Activated naive CD4-positive, alpha-beta T cell treated with Interleukin-2 at 50 U/mL for 16 hours (primary cell): Measurements from ENCODE around the gene TMEM213.
"Not testable (repeated sequence)": the region's sequence is repeated elsewhere in the genome, so short reads cannot be mapped to it uniquely, and the experiment has no call there.

Experiments used
- DNase-seq: peaks from one replicate; pipeline ENCODE4 v3.0.0-alpha.2; 2020

Gene TMEM213

GRCh38 chr7:138798836-138799235, 1.0 kb downstream of the TMEM213 start:
- DNase-seq: no peak

- DNase-seq: no peak
These were observed 1.7 kb downstream of the TMEM213 start for GRCh38 chr7:138799336-138800000.

DNA sequence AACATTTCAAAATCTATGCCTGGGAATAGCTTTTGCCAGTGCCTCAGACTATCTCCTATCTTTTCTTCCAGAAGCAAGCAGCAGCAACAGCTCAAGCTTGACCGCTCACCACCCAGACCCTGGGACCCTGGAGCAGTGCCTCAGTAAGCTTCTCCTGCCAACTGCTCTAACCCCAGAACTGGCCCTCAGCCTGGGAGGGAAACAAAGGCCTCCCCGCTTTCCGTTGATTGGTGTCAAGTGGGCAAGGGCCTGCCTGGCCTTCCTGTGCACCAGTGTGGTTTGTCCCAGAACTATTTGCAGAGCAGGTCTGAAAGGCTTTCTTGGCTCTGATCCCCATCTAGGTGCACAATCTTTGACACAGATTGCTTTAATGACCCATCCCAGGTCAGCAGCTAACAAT, 3.5 kb downstream of the TMEM213 start:
- no peak for DNase-seq

DNA sequence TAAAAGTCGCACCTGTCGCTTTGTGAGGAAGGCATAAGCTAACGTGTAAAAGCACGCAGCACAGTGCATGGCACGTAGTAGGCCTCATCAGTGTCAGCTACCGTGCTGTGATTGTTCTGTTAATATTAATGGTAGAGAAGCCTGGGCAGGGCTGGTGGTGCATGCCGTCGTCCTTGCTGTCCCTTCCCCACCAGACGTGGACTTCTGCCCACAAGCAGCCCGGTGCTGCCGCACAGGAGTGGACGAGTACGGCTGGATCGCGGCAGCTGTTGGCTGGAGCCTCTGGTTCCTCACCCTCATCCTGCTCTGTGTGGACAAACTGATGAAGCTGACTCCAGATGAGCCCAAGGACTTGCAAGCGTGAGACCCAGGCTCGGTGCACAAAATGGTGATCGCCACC, 4.9 kb downstream of the TMEM213 start:
- DNase-seq: no peak

GRCh38 chr7:138804618-138805017, 6.8 kb downstream of the TMEM213 start:
- no peak for DNase-seq

DNA sequence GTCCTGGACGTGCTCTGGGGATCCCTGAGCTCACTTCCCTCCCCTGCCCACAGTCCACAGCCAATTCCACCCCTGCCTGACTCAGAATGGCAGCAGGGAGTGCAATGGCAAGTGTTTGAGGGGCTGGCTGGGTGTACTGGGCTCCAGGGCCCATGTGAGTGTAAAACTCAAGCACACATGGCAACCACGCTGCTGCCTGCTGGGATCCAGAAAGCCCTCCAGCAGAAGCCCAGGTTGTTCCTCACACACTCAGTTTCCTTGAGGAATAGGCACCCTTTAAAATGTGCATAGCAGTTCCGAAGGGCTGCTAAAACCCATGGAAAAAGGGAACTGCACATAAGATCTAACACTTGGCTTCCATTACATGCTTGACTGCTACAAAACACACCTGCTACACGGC, 11.6 kb downstream of the TMEM213 start:
- DNase-seq: no peak

GRCh38 chr7:138811327-138811726, 13.5 kb downstream of the TMEM213 start:
- not testable (repeated sequence) for DNase-seq

DNA sequence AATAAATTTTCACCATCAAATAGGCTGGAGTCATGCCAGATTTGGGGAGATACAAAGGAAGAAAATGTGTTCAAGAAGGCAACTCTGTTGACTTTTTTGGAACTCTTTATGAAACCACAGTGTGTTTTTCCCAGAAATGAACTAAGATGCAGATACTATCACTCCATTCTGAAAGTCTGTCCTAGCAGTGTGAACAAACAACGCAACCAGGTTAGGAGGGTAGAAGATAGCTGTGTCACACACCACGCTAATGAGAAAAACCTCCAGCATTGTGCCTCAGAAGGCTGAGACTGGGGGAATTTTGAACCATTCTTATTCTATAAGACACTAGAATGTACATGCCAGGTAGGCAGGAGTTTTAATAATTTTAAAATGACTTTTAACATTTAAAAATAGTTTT, 16.2 kb downstream of the TMEM213 start:
- no peak for DNase-seq

GRCh38 chr7:138814816-138815332, 17.1 kb downstream of the TMEM213 start:
- no peak for DNase-seq

- DNase-seq: no peak
These were observed 18.9 kb downstream of the TMEM213 start for GRCh38 chr7:138816650-138817049.

DNA sequence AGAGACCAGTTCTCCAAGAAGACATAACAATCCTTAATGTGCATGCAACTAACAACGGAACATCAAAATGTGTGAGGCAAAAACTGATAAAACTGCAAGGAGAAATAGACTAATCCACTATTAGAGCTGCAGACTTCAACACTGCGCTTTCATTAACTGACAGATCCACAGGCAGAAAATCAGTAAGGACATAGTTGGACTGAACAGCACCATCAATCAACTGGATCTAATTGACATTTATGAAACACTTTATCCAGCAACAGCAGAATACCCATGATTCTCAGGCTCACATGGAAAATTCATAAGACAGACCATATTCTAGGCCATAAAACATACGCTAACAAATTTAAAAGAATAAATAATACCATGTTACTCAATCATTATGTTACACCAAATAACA, 21.8 kb downstream of the TMEM213 start:
- no peak for DNase-seq

- no peak for DNase-seq
These were observed 24.1 kb downstream of the TMEM213 start for GRCh38 chr7:138821912-138822311.

- DNase-seq: no peak
These were observed 25.2 kb downstream of the TMEM213 start for GRCh38 chr7:138822867-138823535.

GRCh38 chr7:138825049-138825721, 27.4 kb downstream of the TMEM213 start:
- DNase-seq: no peak

DNA sequence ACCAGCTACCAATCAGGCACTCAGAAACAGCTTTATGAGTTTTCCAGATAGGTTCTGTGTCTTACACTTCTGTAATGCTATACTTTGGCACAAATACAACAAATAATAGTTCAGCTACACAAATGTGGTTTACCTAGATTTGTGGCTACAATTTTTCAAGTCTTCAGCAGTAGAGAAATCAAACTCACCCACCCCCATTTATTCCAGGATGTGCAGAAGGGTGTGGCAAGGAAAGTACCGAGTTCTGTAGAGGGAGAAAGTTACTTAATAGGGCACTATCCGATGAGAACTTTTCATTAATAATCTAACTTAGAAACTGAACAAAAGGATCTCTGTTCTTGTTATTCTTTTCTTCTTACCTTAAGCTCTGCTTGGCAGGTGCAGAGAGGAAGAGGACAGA, 30.5 kb downstream of the TMEM213 start:
- no peak for DNase-seq

DNA sequence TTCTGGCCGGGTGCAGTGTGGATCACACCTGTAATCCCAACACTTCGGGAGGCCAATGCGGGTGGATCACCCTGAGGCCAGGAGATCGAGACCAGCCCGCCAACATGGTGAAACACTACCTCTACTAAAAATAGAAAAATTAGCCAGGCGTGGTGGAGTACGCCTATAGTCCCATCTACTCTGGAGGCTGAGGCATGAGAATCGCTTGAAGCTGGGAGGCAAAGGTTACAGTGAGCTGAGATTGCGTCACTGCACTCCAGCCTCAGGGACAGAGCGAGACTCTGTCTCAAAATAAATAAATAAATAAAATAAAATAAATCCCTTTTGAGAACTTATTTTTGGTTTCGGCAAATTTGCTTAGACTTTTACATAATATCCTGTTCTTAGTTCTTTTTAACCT, 31.5 kb downstream of the TMEM213 start:
- no peak for DNase-seq

GRCh38 chr7:138832966-138833365, 35.2 kb downstream of the TMEM213 start:
- DNase-seq: no peak

DNA sequence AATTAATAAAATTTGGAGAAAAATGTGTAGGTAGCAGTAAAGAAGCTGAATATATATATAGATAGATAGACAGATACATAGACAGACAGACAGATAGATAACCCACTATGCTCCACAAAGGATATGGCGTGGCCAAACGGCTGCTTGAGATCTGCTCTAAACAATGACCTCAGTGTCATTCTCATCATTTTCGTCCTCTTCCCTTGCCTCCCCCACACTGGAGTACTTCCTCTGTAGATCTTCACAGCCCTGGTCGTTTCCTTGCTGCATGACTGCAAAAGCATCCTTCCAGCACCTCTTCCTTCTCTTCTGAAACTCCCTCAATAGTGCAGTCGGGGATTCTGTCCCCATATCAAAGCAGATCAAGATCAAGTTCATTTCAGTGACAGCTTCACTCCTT, 35.8 kb downstream of the TMEM213 start:
- no peak for DNase-seq

DNA sequence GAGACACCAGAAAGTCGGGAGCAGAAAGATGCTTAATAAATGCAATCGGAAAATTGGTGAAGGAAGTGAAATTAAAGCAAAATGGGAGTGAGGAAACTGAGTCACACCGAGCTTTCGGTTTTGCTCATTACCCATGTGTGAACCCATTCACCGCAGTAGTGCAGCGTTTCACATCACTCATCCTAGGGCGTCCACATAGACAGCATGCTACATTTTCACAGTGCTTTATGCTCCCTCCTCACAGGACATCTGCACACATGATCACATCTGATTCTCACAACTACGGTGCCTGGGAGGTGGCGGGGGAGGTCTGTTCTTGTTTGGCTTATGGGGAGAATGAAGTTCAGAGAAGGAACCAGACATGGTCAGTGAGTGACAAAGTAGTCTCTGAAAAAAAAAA, 36.8 kb downstream of the TMEM213 start:
- peak; percentile 21 for DNase-seq

- no peak for DNase-seq
These were observed 37.3 kb downstream of the TMEM213 start for GRCh38 chr7:138835087-138835486.

- no peak for DNase-seq
These were observed 39.8 kb downstream of the TMEM213 start for GRCh38 chr7:138837627-138838026.

DNA sequence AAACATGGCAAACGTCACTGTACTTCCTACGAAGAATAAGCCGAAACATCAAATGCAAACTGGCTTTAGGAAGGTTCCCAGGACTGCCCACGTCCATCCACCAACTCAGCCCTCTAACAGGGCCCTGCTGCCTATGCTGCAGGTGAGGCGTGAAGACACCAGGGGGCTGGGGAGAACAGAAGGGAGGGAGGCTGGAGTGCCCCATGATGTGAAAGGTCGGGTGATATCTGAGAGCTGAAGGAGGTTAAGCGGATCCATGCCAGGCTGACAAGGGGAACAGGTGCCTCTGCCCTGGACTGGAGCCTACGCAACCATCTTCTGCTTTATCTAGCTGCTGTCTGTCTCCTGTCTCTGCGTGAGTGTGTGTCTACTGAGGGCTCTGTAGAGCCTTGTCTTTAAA, 40.4 kb downstream of the TMEM213 start:
- no peak for DNase-seq

DNA sequence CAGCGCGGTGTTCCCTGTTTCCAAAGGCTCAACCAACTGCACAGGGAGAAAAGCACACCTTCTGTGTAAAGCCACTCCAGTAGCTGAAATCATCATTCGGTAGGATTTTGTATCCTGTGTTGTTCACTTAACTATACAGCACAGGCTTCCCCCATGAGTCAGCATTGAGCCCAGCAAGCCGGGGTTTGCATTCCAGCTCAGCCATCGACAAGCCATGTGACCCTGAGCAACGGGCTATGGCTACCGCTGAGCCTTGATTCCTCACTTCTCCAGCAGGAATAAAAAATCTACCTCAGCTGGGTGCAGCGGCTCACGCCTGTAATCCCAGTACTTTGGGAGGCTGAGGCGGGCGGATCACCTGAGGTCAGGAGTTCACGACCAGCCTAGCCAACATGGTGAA, 44.3 kb downstream of the TMEM213 start:
- DNase-seq: no peak
